ENCODE results near the gene PFKFB3. TPM values are rescaled to one million over a fixed set of nuclear protein-coding genes. Genes with fewer than 3 reads are reported as not detected.

The PFKFB3 gene
- total and polyA plus RNA-seq, 9 of the 15 experiments (the other 6 are each of a cell fraction or from before 2014, with no cell fraction given), result 0.46 to 21.6 (median 7.8) TPM

DNA sequence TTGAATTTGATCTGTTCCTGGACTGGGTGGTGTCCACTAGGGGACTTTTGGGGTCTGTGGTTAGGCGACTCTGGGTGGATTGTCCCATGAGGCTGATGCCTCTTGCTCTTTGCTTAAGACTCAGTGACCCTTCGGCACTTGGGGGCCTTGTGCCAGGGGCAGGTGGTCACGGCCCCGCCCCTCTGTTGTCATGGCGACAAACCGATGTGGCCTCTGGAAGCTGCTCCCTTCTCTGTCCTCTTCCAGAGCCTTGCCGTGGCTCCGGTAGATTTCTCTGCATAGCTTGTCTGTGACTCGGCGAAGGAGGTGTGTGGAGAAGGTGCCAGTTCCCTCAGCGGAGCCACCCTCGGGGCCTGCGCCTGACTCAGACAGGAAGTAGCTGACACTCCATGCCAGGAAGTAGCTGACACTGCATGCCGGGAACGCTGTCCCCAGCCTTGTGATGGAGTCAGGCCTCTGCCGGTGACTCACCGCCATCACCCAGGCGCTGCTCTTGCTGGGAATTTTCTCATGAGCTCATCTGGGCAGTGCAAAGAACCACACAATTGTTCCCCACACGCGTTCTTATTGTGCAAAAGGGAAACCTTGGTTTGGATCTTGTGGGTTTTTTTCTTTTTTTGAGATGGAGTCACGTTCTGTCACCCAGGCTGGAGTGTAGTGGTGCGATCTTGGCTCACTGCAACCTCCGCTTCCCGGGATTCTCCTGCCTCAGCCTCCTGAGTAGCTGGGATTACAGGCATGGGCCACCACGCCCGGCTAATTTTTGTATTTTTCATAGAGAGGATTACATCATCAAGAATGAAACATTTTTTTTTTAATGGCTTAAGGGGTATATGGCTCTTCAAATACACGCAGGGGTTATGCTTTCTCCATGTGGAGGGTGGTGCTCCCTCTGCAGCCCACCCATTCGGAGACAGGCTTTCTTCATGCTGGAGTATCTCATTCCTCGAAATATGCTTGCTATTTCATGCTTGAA lies 72.6 kb downstream of the PFKFB3 start (continued):
- TF ChIP-seq TAF1 (IDR thresholded peaks at IDR 0.05; ENCODE audit: control insufficient read depth, extremely low read depth, insufficient read depth, low read length, severe bottlenecking) (no peak), CTBP1 (IDR thresholded peaks at IDR 0.05; ENCODE audit: borderline replicate concordance) (peak; percentile 53; the same call in 1 of the 2 replicates), ZNF780A (CRISPR knock-in tag; IDR thresholded peaks at IDR 0.05) (no peak), ZSCAN29 (IDR thresholded peaks at IDR 0.05) (no peak), GABPA (tag; conservative IDR thresholded peaks at IDR 0.05; ENCODE audit: low read depth) (peak; percentile 79), POU5F1 (IDR thresholded peaks at IDR 0.05; ENCODE audit: borderline replicate concordance, low read depth, low read length, partially characterized antibody) (no peak), MCM2 (IDR thresholded peaks at IDR 0.05; ENCODE audit: low read depth) (no peak), FOSL1 (tag; conservative IDR thresholded peaks at IDR 0.05) (peak; percentile 92), SMARCA4 (IDR thresholded peaks at IDR 0.05) (peak; percentile 51; the same call in 1 of the 2 replicates), ZNF3 (CRISPR knock-in tag; IDR thresholded peaks at IDR 0.05) (no peak), CBX2 (IDR thresholded peaks at IDR 0.05; ENCODE audit: insufficient read depth, low read length, poor library complexity, severe bottlenecking) (no peak), PYGO2 (tag; IDR thresholded peaks at IDR 0.05) (no peak), KDM2B (CRISPR knock-in tag; IDR thresholded peaks at IDR 0.05) (no peak), KDM4B (IDR thresholded peaks at IDR 0.05; ENCODE audit: borderline replicate concordance in 2 of 2, low read depth in 1 of 2) (peak in 1 of 2 experiments; percentile 39; a peak in 1 of 4 replicates), NFIC (IDR thresholded peaks at IDR 0.05) (0 out of 2 replicates have a peak, but pooled peaks have one; percentile 16), U2AF2 (optimal IDR thresholded peaks at IDR 0.05; ENCODE audit: low read depth, low read length) (no peak), TAF7 (tag; IDR thresholded peaks at IDR 0.05) (0 out of 2 replicates have a peak, but pooled peaks have one; percentile 23)
- TF ChIP-seq, protein P1, sequence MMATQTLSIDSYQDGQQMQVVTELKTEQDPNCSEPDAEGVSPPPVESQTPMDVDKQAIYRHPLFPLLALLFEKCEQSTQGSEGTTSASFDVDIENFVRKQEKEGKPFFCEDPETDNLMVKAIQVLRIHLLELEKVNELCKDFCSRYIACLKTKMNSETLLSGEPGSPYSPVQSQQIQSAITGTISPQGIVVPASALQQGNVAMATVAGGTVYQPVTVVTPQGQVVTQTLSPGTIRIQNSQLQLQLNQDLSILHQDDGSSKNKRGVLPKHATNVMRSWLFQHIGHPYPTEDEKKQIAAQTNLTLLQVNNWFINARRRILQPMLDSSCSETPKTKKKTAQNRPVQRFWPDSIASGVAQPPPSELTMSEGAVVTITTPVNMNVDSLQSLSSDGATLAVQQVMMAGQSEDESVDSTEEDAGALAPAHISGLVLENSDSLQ (IDR thresholded peaks at IDR 0.05), result no peak
- TF ChIP-seq, protein P2, sequence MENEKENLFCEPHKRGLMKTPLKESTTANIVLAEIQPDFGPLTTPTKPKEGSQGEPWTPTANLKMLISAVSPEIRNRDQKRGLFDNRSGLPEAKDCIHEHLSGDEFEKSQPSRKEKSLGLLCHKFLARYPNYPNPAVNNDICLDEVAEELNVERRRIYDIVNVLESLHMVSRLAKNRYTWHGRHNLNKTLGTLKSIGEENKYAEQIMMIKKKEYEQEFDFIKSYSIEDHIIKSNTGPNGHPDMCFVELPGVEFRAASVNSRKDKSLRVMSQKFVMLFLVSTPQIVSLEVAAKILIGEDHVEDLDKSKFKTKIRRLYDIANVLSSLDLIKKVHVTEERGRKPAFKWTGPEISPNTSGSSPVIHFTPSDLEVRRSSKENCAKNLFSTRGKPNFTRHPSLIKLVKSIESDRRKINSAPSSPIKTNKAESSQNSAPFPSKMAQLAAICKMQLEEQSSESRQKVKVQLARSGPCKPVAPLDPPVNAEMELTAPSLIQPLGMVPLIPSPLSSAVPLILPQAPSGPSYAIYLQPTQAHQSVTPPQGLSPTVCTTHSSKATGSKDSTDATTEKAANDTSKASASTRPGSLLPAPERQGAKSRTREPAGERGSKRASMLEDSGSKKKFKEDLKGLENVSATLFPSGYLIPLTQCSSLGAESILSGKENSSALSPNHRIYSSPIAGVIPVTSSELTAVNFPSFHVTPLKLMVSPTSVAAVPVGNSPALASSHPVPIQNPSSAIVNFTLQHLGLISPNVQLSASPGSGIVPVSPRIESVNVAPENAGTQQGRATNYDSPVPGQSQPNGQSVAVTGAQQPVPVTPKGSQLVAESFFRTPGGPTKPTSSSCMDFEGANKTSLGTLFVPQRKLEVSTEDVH (IDR thresholded peaks at IDR 0.05; ENCODE audit: low read depth, partially characterized antibody), result peak; percentile 37
- TF ChIP-seq, protein P3, sequence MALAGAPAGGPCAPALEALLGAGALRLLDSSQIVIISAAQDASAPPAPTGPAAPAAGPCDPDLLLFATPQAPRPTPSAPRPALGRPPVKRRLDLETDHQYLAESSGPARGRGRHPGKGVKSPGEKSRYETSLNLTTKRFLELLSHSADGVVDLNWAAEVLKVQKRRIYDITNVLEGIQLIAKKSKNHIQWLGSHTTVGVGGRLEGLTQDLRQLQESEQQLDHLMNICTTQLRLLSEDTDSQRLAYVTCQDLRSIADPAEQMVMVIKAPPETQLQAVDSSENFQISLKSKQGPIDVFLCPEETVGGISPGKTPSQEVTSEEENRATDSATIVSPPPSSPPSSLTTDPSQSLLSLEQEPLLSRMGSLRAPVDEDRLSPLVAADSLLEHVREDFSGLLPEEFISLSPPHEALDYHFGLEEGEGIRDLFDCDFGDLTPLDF (CRISPR knock-in tag; IDR thresholded peaks at IDR 0.05), result no peak
- TF ChIP-seq, protein P4, sequence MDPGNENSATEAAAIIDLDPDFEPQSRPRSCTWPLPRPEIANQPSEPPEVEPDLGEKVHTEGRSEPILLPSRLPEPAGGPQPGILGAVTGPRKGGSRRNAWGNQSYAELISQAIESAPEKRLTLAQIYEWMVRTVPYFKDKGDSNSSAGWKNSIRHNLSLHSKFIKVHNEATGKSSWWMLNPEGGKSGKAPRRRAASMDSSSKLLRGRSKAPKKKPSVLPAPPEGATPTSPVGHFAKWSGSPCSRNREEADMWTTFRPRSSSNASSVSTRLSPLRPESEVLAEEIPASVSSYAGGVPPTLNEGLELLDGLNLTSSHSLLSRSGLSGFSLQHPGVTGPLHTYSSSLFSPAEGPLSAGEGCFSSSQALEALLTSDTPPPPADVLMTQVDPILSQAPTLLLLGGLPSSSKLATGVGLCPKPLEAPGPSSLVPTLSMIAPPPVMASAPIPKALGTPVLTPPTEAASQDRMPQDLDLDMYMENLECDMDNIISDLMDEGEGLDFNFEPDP (CRISPR knock-in tag; IDR thresholded peaks at IDR 0.05), result no peak
